ENCODE results near the gene AP1S3.

DNA sequence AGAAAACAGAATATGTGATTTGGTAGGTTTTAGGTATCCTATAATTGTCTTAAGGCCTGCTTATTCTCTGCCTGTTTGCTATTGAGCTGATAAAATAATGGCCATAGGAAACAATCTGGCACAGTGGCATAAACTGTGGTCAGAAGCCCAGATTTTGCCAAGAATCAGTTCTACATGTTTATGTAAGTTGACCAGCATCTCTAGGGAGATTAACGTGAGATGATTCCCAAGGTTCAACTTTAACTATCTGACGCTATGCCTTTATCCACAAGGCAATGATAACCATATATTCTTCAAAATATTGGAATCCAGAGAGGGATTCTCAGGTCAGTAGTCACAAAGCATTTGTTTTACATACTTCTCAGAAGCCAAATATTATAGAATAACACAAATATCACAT, 25.6 kb downstream of the AP1S3 start:
- TF ChIP-seq, protein P1, sequence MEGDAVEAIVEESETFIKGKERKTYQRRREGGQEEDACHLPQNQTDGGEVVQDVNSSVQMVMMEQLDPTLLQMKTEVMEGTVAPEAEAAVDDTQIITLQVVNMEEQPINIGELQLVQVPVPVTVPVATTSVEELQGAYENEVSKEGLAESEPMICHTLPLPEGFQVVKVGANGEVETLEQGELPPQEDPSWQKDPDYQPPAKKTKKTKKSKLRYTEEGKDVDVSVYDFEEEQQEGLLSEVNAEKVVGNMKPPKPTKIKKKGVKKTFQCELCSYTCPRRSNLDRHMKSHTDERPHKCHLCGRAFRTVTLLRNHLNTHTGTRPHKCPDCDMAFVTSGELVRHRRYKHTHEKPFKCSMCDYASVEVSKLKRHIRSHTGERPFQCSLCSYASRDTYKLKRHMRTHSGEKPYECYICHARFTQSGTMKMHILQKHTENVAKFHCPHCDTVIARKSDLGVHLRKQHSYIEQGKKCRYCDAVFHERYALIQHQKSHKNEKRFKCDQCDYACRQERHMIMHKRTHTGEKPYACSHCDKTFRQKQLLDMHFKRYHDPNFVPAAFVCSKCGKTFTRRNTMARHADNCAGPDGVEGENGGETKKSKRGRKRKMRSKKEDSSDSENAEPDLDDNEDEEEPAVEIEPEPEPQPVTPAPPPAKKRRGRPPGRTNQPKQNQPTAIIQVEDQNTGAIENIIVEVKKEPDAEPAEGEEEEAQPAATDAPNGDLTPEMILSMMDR (IDR thresholded peaks at IDR 0.05): no peak
- TF ChIP-seq EZH2 (IDR thresholded peaks at IDR 0.05): no peak
